ENCODE measurements around the gene SLC16A3. TPM values are rescaled to one million over a fixed set of nuclear protein-coding genes. Genes with fewer than 3 reads are reported as not detected.
"Not testable (repeated sequence)": the region's sequence is repeated elsewhere in the genome, so short reads cannot be mapped to it uniquely, and the experiment has no call there.

SLC16A3 gene
- total and polyA plus RNA-seq, 2 donors (not counting 3 experiments of a cell fraction or from before 2014, with no cell fraction given) = 95.9 to 171 TPM

DNA sequence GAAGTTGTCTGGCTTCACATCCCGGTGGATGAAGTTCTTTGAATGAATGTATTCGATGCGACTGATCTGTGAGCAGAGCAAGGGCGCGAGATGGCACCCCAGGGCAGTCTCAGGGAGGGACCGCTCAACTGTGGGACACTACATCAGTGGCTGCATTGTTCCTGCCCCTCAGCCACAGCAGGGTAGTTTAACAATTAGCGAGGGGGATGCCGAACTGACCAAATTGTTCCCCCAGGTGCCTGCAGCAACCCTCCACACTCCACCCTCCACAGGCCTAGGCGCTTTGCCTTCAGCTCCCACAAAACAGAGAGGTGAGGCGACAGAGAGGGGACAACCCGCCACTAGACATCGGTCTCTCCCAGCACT, 24.3 kb downstream of the SLC16A3 start:
- no peak overlapping the region for H2AFZ ChIP-seq (ENCODE audit: low read depth, low read length)
- no peak overlapping the region for H3K9ac ChIP-seq (replicated peaks; ENCODE audit: extremely low read depth, insufficient read depth, low read length)
- no peaks in the 10 kb centered on the region for H3K27me3 ChIP-seq (ENCODE audit: control insufficient read depth in 2 of 2, insufficient read depth in 2 of 2, low read length in 2 of 2)
- H3K36me3 ChIP-seq (ENCODE audit: control insufficient read depth in 2 of 2, extremely low read depth in 1 of 2, insufficient read depth in 2 of 2, low read length in 2 of 2) = peaks cover 30 to 63% of the 10 kb centered on the region in 2 experiments
- H4K20me1 ChIP-seq (replicated peaks; ENCODE audit: control insufficient read depth, extremely low read depth, insufficient read depth, low read length) = no peaks in the 10 kb centered on the region
- DNase-seq (ENCODE audit: low read depth, low spot score) (no peak), FAIRE-seq (no peak)
- dilution Hi-C loops (cut with MboI; ENCODE audit: extremely low pct_ligation_motif_present, low sequenced_read_pairs) = no loop called here
- CTCF ChIA-PET = no interaction called here
- H3K79me2 ChIP-seq (ENCODE audit: control insufficient read depth, insufficient read depth, low read length) = peaks cover 58% of the 10 kb centered on the region
- TF ChIP-seq POLR2A (IDR thresholded peaks at IDR 0.05; ENCODE audit: low read depth, low read length) = no peak
- no peak for TF ChIP-seq POLR2AphosphoS5 (IDR thresholded peaks at IDR 0.05; ENCODE audit: insufficient read depth, low read depth, low read length)
- TF ChIP-seq FOS (IDR thresholded peaks at IDR 0.05; ENCODE audit: borderline replicate concordance, insufficient read depth, low read length) = no peak
- TF ChIP-seq JUN (IDR thresholded peaks at IDR 0.05; ENCODE audit: borderline replicate concordance, insufficient read depth, insufficient read length, low read depth) = no peak
- TF ChIP-seq, protein P1, sequence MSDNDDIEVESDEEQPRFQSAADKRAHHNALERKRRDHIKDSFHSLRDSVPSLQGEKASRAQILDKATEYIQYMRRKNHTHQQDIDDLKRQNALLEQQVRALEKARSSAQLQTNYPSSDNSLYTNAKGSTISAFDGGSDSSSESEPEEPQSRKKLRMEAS (IDR thresholded peaks at IDR 0.05; ENCODE audit: insufficient read depth, insufficient read length) = no peak
- intact Hi-C loops (cut with micrococcal nuclease) = no loop called here
- H3K4me2 ChIP-seq (ENCODE audit: insufficient read depth, low read length) = no peak overlapping the region
- no peaks in the 10 kb centered on the region for H3K9me1 ChIP-seq (replicated peaks; ENCODE audit: control insufficient read depth, extremely low read depth, insufficient read depth, low read length)
- no peaks in the 10 kb centered on the region for H3K4me1 ChIP-seq (ENCODE audit: control insufficient read depth, extremely low read depth, insufficient read depth, low read length)
- H3K9me3 ChIP-seq (replicated peaks; ENCODE audit: control insufficient read depth, insufficient read depth, low read length) = no peaks in the 10 kb centered on the region
- no TSS peak for BruUV-seq (replicated peaks)
- no peak overlapping the region for H3K27ac ChIP-seq (ENCODE audit: insufficient read depth, low read depth, low read length)
- POLR2A ChIA-PET = no interaction called here
- H3K4me3 ChIP-seq (replicated peaks in 1 of 3; ENCODE audit: insufficient read depth in 1 of 3, low read depth in 1 of 3, low read length in 3 of 3) = no peak overlapping the region

DNA sequence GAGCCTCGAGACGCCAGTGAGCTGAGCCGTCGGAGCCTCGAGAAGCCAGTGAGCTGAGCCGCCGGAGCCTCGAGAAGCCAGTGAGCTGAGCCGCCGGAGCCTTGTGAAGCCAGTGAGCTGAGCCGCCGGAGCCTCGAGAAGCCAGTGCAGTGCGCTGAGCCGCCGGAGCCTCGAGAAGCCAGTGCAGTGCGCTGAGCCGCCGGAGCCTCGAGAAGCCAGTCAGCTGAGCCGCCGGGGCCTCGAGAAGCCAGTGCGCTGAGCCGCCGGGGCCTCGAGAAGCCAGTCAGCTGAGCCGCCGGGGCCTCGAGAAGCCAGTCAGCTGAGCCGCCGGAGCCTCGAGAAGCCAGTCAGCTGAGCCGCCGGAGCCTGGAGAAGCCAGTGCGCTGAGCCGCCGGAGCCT, 25.3 kb downstream of the SLC16A3 start:
- BruUV-seq (replicated peaks); H3K9me3 ChIP-seq (replicated peaks; ENCODE audit: control insufficient read depth, insufficient read depth, low read length); H3K27me3 ChIP-seq (ENCODE audit: control insufficient read depth in 2 of 2, insufficient read depth in 2 of 2, low read length in 2 of 2); FAIRE-seq; DNase-seq (ENCODE audit: low read depth, low spot score); H3K27ac ChIP-seq (ENCODE audit: insufficient read depth, low read depth, low read length); H3K4me1 ChIP-seq (ENCODE audit: control insufficient read depth, extremely low read depth, insufficient read depth, low read length); intact Hi-C loops (cut with micrococcal nuclease); H3K4me2 ChIP-seq (ENCODE audit: insufficient read depth, low read length); H3K9ac ChIP-seq (replicated peaks; ENCODE audit: extremely low read depth, insufficient read depth, low read length); H3K9me1 ChIP-seq (replicated peaks; ENCODE audit: control insufficient read depth, extremely low read depth, insufficient read depth, low read length); H2AFZ ChIP-seq (ENCODE audit: low read depth, low read length); H3K4me3 ChIP-seq (replicated peaks in 1 of 3; ENCODE audit: insufficient read depth in 1 of 3, low read depth in 1 of 3, low read length in 3 of 3); H4K20me1 ChIP-seq (replicated peaks; ENCODE audit: control insufficient read depth, extremely low read depth, insufficient read depth, low read length); dilution Hi-C loops (cut with MboI; ENCODE audit: extremely low pct_ligation_motif_present, low sequenced_read_pairs): not testable (repeated sequence)
- Histone ChIP-seq H3K79me2 (ENCODE audit: control insufficient read depth, insufficient read depth, low read length) (peaks cover 66% of the 10 kb centered on the region), H3K36me3 (ENCODE audit: control insufficient read depth in 2 of 2, extremely low read depth in 1 of 2, insufficient read depth in 2 of 2, low read length in 2 of 2) (peaks cover 36 to 63% of the 10 kb centered on the region in 2 experiments)
- CTCF ChIA-PET = interaction anchor here (0.9 to 1.2 kb wide), 3 partner anchors 10 to 223 kb away, joined by 3 to 4 read pairs (median 4); no protein-coding TSS in a partner anchor
- POLR2A ChIA-PET = interaction anchor here (0.7 kb wide), 1 partner anchor 384 kb away, joined by 3 read pairs; no protein-coding TSS in a partner anchor

DNA sequence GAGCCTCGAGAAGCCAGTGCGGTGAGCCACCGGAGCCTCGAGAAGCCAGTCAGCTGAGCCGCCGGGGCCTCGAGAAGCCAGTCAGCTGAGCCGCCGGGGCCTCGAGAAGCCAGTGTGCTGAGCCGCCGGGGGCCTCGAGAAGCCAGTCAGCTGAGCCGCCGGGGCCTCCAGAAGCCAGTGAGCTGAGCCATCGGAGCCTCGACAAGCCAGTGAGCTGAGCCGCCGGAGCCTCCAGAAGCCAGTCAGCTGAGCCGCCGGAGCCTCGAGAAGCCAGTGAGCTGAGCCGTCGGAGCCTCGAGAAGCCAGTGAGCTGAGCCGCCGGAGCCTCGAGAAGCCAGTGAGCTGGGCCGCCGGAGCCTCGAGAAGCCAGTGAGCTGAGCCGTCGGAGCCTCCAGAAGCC, 25.9 kb downstream of the SLC16A3 start:
- intact Hi-C loops (cut with micrococcal nuclease); dilution Hi-C loops (cut with MboI; ENCODE audit: extremely low pct_ligation_motif_present, low sequenced_read_pairs); H3K4me1 ChIP-seq (ENCODE audit: control insufficient read depth, extremely low read depth, insufficient read depth, low read length); H2AFZ ChIP-seq (ENCODE audit: low read depth, low read length); BruUV-seq (replicated peaks); H3K9me1 ChIP-seq (replicated peaks; ENCODE audit: control insufficient read depth, extremely low read depth, insufficient read depth, low read length); FAIRE-seq; H3K4me2 ChIP-seq (ENCODE audit: insufficient read depth, low read length); H3K27me3 ChIP-seq (ENCODE audit: control insufficient read depth in 2 of 2, insufficient read depth in 2 of 2, low read length in 2 of 2); H3K4me3 ChIP-seq (replicated peaks in 1 of 3; ENCODE audit: insufficient read depth in 1 of 3, low read depth in 1 of 3, low read length in 3 of 3); H3K27ac ChIP-seq (ENCODE audit: insufficient read depth, low read depth, low read length); DNase-seq (ENCODE audit: low read depth, low spot score); H4K20me1 ChIP-seq (replicated peaks; ENCODE audit: control insufficient read depth, extremely low read depth, insufficient read depth, low read length); H3K9ac ChIP-seq (replicated peaks; ENCODE audit: extremely low read depth, insufficient read depth, low read length); H3K9me3 ChIP-seq (replicated peaks; ENCODE audit: control insufficient read depth, insufficient read depth, low read length): not testable (repeated sequence)
- POLR2A ChIA-PET = interaction anchor here (0.6 to 0.7 kb wide), 3 partner anchors 12 to 384 kb away, joined by 3 to 8 read pairs (median 3); no protein-coding TSS in a partner anchor
- CTCF ChIA-PET = interaction anchor here (0.9 to 1.2 kb wide), 3 partner anchors 10 to 224 kb away, joined by 3 to 4 read pairs (median 4); no protein-coding TSS in a partner anchor
- H3K36me3 ChIP-seq (ENCODE audit: control insufficient read depth in 2 of 2, extremely low read depth in 1 of 2, insufficient read depth in 2 of 2, low read length in 2 of 2) = peaks cover 40 to 58% of the 10 kb centered on the region in 2 experiments
- peaks cover 71% of the 10 kb centered on the region for H3K79me2 ChIP-seq (ENCODE audit: control insufficient read depth, insufficient read depth, low read length)
